NCI-H1694 treated with DMSO at 0.1 percent for 48 hours (cell line): Measurements from ENCODE around the gene PLPP6.

Experiments used
- DNase-seq: peaks from one replicate; lab custom pipeline; 2025; lab: John Stamatoyannopoulos, UW

Gene PLPP6

GRCh38 chr9:4662989-4663792 lies 1.1 kb downstream of the PLPP6 start:
- DNase-seq, result no peak

DNA sequence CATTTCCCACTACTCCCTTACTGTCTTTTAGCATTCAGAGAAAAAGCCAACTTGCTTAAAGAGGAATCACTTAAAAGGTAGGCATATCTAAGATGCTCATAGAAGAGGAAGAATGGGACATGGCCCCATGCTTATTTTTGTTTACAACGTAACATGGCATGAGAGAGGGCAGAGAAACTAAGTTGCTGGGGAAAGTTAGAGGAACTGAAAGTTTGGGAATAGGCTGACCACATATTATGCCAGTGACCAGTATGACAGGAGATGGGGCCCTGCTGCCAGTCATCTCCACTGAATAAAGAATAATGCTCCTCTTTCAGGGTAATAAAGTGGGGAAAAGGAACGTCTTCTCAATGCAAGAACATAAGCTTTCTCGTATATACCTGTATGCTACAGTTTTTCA lies 1.9 kb downstream of the PLPP6 start:
- DNase-seq, result no peak

GRCh38 chr9:4665357-4665756 lies 3.3 kb downstream of the PLPP6 start:
- DNase-seq, result no peak

- DNase-seq, result peak; percentile 26
These were observed 4.1 kb downstream of the PLPP6 start, which contains the start of gene SPATA6L for GRCh38 chr9:4666042-4666699. TSS of gene SPATA6L (minus strand) at chr9:4666480. CDS start at chr9:4666250, 230 bp downstream.

DNA sequence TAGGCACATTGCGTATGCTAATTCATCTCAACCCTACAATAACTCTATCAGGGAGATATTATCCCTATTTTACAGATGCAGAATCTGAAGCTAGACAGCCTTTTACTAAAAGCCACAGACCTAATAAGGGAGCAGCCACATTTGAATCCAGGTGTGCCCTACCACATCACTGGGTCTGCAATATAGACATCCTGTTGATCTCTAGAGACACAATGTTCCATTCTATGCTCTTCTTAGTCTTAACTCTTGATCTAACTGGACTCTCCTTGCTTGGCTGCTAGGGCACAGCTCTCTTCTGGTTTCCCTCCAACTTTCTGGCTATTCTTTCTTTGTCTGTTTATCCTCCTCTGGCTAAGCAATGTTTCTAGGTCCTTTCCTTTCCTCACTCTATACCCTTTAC lies 5.6 kb downstream of the PLPP6 start:
- no peak for DNase-seq

- DNase-seq, result no peak
These were observed 6.5 kb downstream of the PLPP6 start for GRCh38 chr9:4668604-4669003.

DNA sequence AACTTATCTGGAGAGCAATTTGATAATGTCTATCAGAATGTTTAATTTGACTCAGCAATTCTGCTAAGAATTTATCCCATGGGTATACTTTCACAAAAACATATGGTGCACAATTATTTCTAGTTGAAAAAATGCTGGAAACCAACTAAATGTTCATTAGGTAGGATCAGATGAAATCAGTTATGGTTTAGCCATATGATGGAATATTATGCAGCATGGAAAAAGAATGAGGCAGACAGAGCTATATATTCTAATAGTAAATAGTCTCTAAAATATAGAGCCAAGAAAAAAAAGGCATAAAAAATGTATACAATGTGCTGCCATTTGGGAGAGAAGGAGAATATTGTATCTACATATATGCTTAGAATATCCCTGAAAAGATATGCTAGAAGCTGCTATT lies 7.8 kb downstream of the PLPP6 start:
- DNase-seq, result no peak

GRCh38 chr9:4670591-4670990 lies 8.5 kb downstream of the PLPP6 start:
- no peak for DNase-seq

DNA sequence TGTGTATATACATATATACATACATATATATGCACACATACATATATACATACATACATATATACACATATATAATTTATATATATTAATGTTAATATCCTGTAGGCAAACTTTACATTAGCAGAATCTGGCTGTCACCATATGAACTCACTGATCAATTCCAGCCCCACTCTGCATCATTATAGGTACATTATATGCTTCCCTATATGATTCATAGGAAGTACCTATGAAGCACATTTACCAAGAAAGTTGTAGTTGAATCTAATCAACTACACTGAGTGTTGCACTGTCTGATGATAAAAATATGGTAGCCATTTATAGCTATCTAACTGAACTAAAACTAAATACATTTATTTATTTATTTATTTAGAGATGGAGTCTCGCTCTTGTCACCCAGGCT lies 9.6 kb downstream of the PLPP6 start:
- no peak for DNase-seq

- no peak for DNase-seq
These were observed 12.7 kb downstream of the PLPP6 start for GRCh38 chr9:4674783-4675182.

DNA sequence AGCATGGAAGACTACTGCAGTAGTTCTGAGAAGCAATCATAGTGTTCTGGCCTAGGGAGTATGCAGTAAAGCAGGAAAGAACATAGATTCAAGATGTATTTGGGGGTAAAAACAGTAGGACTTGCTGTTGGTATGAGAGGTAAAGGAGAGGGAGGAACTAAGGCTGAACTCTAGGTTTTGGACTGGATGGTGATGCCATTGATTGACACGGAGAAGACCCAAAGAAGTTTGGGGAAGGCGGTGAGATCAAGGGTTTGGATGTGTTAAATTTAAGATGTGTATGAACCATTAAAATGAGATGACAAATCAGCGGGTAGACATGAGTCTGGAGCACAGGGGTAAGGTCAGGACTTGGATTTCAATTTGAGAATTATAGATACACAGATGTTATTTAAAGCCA lies 15.3 kb downstream of the PLPP6 start:
- DNase-seq, result no peak

DNA sequence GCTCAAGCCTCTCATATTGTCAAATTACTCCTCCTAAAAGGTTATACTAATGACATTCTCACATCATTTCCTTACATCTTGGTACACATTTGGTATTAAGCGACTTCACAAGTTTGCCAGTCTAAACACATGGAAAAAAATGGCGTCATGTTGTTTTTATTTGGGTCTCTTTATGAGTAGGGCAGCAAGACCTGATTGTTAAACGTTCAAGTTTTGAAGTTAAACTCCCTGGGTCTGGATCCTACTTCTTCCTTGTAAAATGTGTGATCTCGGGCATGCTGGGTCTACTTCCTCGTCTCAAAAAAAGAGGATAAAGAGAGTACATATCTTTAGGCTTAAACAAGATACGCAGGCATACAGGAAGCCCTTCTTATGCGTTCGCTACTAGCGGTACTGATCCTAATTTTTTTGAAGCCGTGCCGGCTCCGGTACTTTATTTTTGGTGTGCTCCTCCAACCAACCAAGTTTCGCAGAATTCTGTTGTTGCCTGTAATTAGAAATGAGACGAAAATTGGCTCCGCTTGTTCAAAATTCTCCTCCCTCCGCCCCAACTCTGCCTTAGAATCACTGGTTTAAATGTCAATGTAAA lies 16.7 kb downstream of the PLPP6 start:
- peak; percentile 65 for DNase-seq

DNA sequence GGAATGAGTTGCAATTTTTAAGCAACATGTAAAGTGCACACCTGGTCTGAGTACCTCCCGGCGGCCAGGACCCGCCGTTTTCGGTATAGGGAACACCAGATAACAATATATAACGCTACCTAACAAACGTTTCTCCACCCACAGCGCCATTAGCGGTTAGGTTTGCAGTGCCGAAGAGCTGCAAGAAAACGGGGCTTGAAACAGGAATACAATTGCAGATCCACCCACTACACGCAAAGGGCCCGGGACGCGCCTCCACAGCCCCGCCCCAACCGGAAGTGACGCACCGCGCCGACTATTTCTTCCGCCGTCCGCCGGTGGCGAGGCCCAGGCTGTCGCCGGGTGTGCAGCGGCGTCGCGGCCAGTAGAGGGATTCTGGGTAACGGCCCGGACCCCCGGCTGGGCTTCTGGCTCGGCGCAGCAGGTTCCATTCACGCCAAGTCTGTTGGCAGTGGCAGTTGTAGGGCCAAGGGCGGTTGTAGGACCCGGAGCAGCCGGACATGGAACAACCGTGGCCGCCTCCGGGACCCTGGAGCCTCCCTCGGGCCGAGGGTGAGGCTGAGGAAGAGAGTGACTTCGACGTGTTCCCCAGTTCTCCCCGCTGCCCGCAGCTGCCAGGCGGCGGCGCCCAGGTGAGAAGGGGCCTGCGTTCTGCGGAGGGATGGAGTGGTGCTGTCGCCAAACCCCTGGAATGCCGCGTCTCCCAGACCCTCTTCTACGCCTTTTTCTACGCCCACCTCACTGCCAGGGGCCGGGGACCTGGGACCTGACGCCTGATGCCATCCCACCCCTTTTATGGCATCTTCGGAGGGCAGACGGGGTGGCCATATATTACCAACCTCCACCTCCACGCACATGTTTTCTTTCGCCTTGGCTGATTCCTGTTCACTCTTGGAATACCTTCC lies 17.4 kb downstream of the PLPP6 start, which contains the start of gene CDC37L1:
Gene CDC37L1 (plus strand): TSS at position 302 of the 905 bp plus-strand sequence. CDS start 199 bp downstream, at position 501.
- DNase-seq, result peak; percentile 94

GRCh38 chr9:4680173-4680525 lies 18.1 kb downstream of the PLPP6 start:
- DNase-seq, result peak; percentile 10

- no peak for DNase-seq
These were observed 18.7 kb downstream of the PLPP6 start for GRCh38 chr9:4680750-4681149.

DNA sequence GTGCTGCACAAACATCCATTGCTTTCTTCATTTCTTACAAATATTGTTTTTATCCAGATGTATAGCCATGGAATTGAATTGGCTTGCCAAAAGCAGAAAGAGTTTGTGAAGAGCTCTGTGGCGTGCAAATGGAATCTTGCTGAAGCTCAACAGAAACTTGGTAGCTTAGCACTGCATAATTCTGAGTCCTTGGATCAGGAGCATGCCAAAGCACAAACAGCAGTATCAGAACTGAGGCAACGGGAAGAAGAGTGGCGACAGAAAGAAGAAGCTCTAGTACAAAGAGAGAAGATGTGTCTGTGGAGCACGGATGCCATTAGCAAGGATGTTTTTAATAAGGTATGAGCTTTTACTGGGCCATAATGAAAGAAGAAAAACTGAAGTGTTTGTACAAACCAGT lies 22.7 kb downstream of the PLPP6 start:
- no peak for DNase-seq

DNA sequence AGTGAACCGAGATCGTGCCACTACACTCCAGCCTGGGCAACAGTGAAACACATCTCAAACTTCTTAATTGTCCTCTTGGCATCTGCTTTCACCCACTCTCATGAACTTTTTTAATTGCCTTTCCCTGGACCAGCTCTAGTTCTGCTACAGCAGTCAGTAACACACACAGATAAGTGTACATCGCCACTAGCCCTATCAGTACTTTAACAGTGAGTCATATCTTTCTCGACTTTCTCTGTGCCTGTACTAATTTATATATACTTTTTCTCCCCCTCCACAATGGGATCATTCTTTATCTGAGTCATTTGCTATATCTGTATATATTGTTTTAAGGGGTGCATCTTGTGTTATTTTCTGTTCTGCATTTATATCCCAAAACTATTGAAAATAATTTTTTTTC lies 24.0 kb downstream of the PLPP6 start:
- DNase-seq, result no peak

DNA sequence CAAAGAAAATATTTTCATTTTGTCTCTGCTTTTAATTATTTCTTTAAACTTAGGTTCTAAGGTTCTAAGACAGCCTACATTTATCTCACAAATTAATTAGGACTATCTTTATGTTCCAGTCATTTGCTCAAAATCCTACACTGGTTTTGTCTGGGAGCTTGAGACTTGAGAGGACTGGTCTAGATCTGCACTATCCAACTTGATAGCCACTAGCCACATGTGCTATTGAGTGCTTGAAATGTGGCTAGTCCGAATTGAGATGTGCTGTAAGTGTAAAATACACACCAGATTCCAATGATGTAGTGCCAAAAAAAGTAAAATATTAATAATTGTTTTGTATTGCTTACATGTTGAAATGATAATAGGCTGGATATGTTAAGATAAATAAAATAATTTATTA lies 24.5 kb downstream of the PLPP6 start:
- DNase-seq, result no peak

DNA sequence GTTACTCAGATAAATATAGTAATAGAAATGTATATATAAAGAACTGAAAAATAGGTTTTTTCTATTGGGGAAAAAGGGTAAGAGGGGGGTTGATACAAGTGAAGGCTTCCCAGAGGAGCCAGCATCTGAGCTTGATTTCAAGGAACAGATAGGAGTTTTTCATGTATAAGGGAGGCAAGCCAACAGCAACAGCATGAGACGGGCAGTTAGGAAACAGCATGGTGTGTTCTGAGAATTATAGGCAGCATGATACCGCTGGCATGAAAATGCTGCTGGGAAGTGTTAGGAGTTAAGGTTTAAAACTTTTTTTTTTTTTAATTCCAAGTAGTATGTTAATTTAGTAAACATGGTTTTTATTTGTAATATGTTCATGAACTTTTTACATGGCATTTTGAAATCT lies 26.9 kb downstream of the PLPP6 start:
- no peak for DNase-seq

GRCh38 chr9:4689687-4690104 lies 27.6 kb downstream of the PLPP6 start:
- DNase-seq, result no peak

DNA sequence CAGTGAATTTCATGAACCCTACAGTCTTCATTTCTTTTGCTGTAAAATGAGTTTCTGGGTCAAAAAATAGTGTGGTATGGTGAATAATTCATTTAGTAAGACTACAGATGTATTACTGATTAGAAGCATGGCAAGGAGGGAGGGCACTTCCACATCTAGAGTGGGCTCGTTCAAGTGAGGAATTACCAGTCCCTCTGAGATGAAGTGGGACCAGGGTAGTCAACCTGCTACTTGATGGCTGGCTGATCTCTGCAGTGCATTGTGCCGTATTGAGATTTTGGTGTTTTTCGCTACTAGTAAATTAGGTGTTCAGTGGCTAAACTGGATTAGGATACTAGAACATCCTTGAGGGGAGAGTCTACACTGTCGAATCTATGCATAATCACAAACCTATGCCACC lies 28.1 kb downstream of the PLPP6 start:
- no peak for DNase-seq

- DNase-seq, result no peak
These were observed 29.7 kb downstream of the PLPP6 start for GRCh38 chr9:4691795-4692194.
